CD4-positive, alpha-beta memory T cell (primary cell): ENCODE measurements around the gene HDHD5. TPM values are rescaled to one million over a fixed set of nuclear protein-coding genes. Genes with fewer than 3 reads are reported as not detected.
A peak's percentile ranks its signal among the peaks of the same experiment; 100 is the strongest.

Experiments used
- CTCF ChIA-PET: fragments of 350-600 bp; sonication (Branson Sonifier 250); formaldehyde crosslinking; loops from one replicate; lab custom pipeline; 2021; ENCODE audit warnings: inconsistent platforms; ENCODE audit not compliant: partially characterized antibody; lab: Charles Lee
- POLR2A ChIA-PET: fragments of 350-600 bp; sonication (Branson Sonifier 250); formaldehyde crosslinking; loops from one replicate; lab custom pipeline; 2021; ENCODE audit not compliant: partially characterized antibody; lab: Charles Lee
- DNase-seq, 5 donors: peaks; one replicate each; pipeline versions ENCODE4 v3.0.0 to v3.0.0-alpha.2; 2020 to 2022; ENCODE audit warnings: mixed read lengths in 1 of 5
- H3K27ac ChIP-seq: one replicate; pipeline ENCODE4 v1.7.0; 2013; ENCODE audit warnings: low read depth, low read length
- H3K27me3 ChIP-seq: 2 replicates; pipeline ENCODE4 v1.7.0; 2013; ENCODE audit warnings: mild to moderate bottlenecking, low read length, moderate library complexity; ENCODE audit not compliant: insufficient read depth
- H3K36me3 ChIP-seq: 2 replicates; pipeline ENCODE4 v1.7.0; 2013; ENCODE audit warnings: mild to moderate bottlenecking, low read length, moderate library complexity; ENCODE audit not compliant: insufficient read depth
- H3K4me1 ChIP-seq: 2 replicates; pipeline ENCODE4 v1.7.0; 2013; ENCODE audit warnings: mild to moderate bottlenecking, low read length, moderate library complexity; ENCODE audit not compliant: insufficient read depth
- H3K4me3 ChIP-seq, 2 donors: one replicate each; pipeline ENCODE4 v1.7.0; 2013; ENCODE audit warnings: low read length in 2 of 2, mild to moderate bottlenecking in 1 of 2
- H3K9me3 ChIP-seq, 2 donors: one replicate each; pipeline ENCODE4 v1.7.0; 2013; ENCODE audit warnings: low read length in 2 of 2, control low read depth in 1 of 2; ENCODE audit not compliant: control insufficient read depth in 1 of 2
- H3K27ac Mint-ChIP-seq, 7 donors: one replicate each; pipeline ENCODE4 v1.8.0; 2020 to 2021; ENCODE audit warnings: mixed read lengths in 7 of 7, mild to moderate bottlenecking in 6 of 7, inconsistent platforms in 3 of 7, moderate library complexity in 3 of 7
- H3K27me3 Mint-ChIP-seq, 2 donors: one replicate each; pipeline ENCODE4 v1.8.0; 2020 to 2021; ENCODE audit warnings: mixed read lengths in 2 of 2
- H3K36me3 Mint-ChIP-seq, 2 donors: one replicate each; pipeline ENCODE4 v1.8.0; 2020 to 2021; ENCODE audit warnings: mixed read lengths in 2 of 2, inconsistent platforms in 1 of 2, mild to moderate bottlenecking in 1 of 2
- H3K4me1 Mint-ChIP-seq, 4 donors: one replicate each; pipeline ENCODE4 v1.8.0; 2020 to 2021; ENCODE audit warnings: mixed read lengths in 4 of 4, mild to moderate bottlenecking in 1 of 4
- H3K4me3 Mint-ChIP-seq, 8 donors: one replicate each; pipeline ENCODE4 v1.8.0; 2020 to 2021; ENCODE audit warnings: mixed read lengths in 8 of 8, mild to moderate bottlenecking in 7 of 8, moderate library complexity in 6 of 8, inconsistent platforms in 3 of 8
- H3K9me3 Mint-ChIP-seq, 8 donors: one replicate each; pipeline ENCODE4 v1.8.0; 2020 to 2021; ENCODE audit warnings: mixed read lengths in 8 of 8, mild to moderate bottlenecking in 5 of 8, inconsistent platforms in 3 of 8, moderate library complexity in 1 of 8
- intact Hi-C: fragments of 100-400 bp; cut with micrococcal nuclease; formaldehyde crosslinking; loops from one replicate; pipeline ENCODE4 v1.15.1; 2023
- polyA plus RNA-seq, 2 donors: library from polyadenylated mRNA; unstranded; fragments of 300-500 nt; fragmentation: Illumina TruSeq; gene quantifications; one replicate each; pipeline ENCODE4 v1.2.3, GENCODE V29; 2021
- total RNA-seq, 2 experiments: library from RNA; stranded (reverse); gene quantifications; one replicate each; pipeline ENCODE4 v1.2.3, GENCODE V29; 2021

HDHD5 gene
- total and polyA plus RNA-seq, 4 experiments from 2014 or later = 23.1 to 86.7 (median 37.4) TPM

GRCh38 chr22:17167486-17167885 lies 8.4 kb upstream of the HDHD5 start:
- Histone ChIP-seq H3K4me3 (no peak overlapping the region), H3K4me1 (peaks cover 5% of the 10 kb centered on the region), H3K27ac (no peak overlapping the region), H3K27me3 (no peaks in the 10 kb centered on the region), H3K36me3 (no peaks in the 10 kb centered on the region), H3K9me3 (no peaks in the 10 kb centered on the region)
- Mint-ChIP-seq H3K27me3 (no peaks in the 10 kb centered on the region), H3K27ac (no peak overlapping the region), H3K36me3 (no peaks in the 10 kb centered on the region), H3K4me3 (peak overlapping the region in 1 of 8 donors; percentile 35), H3K9me3 (no peaks in the 10 kb centered on the region), H3K4me1 (peaks cover 2 to 8% (median 5%) of the 10 kb centered on the region in 4 donors)
- ChIA-PET POLR2A (no interaction called here), CTCF (interaction anchor here (0.6 to 4.5 kb wide), 6 partner anchors 10 to 335 kb away, joined by 3 to 24 read pairs (median 4); no protein-coding TSS in a partner anchor)
- no peak for DNase-seq
- intact Hi-C loops = no loop called here

- Mint-ChIP-seq H3K36me3 (peaks cover 0 to under 1% of the 10 kb centered on the region in 2 donors), H3K27me3 (no peaks in the 10 kb centered on the region), H3K4me1 (peaks cover 5 to 7% (median 7%) of the 10 kb centered on the region in 4 donors), H3K4me3 (no peak overlapping the region), H3K27ac (peak overlapping the region in 1 of 7 donors; percentile 63), H3K9me3 (no peaks in the 10 kb centered on the region)
- ChIA-PET POLR2A (no interaction called here), CTCF (interaction anchor here (1.6 kb wide), 1 partner anchor 7 kb away, joined by 8 read pairs; no protein-coding TSS in a partner anchor)
- H3K27me3 ChIP-seq = no peaks in the 10 kb centered on the region
- no peak overlapping the region for H3K27ac ChIP-seq
- DNase-seq = no peak
- intact Hi-C loops = no loop called here
- no peaks in the 10 kb centered on the region for H3K9me3 ChIP-seq
- peaks cover 7% of the 10 kb centered on the region for H3K4me1 ChIP-seq
- no peaks in the 10 kb centered on the region for H3K36me3 ChIP-seq
- no peak overlapping the region for H3K4me3 ChIP-seq
Observed at GRCh38 chr22:17164392-17165024, 5.4 kb upstream of the HDHD5 start.

GRCh38 chr22:17162731-17163130 lies 3.7 kb upstream of the HDHD5 start:
- Mint-ChIP-seq H3K27me3 (no peaks in the 10 kb centered on the region), H3K27ac (no peak overlapping the region), H3K4me1 (peaks cover 5 to 18% (median 14%) of the 10 kb centered on the region in 4 donors), H3K9me3 (no peaks in the 10 kb centered on the region), H3K4me3 (no peak overlapping the region), H3K36me3 (peaks cover 0 to 1% of the 10 kb centered on the region in 2 donors)
- H3K27ac ChIP-seq = no peak overlapping the region
- H3K4me3 ChIP-seq = no peak overlapping the region
- H3K27me3 ChIP-seq = no peaks in the 10 kb centered on the region
- ChIA-PET POLR2A (interaction anchor here (1.3 to 8.1 kb wide), 2 partner anchors 9 to 75 kb away, joined by 5 to 58 read pairs; no protein-coding TSS in a partner anchor), CTCF (interaction anchor here (1.6 to 3.4 kb wide), 2 partner anchors 9 kb away, joined by 8 to 36 read pairs; no protein-coding TSS in a partner anchor)
- intact Hi-C loops = no loop called here
- H3K9me3 ChIP-seq = no peaks in the 10 kb centered on the region
- no peaks in the 10 kb centered on the region for H3K36me3 ChIP-seq
- DNase-seq = no peak
- peaks cover 17% of the 10 kb centered on the region for H3K4me1 ChIP-seq

GRCh38 chr22:17161991-17162390 lies 2.9 kb upstream of the HDHD5 start:
- no peak for DNase-seq
- H3K27me3 ChIP-seq = no peaks in the 10 kb centered on the region
- H3K36me3 Mint-ChIP-seq = peaks cover 0 to 1% of the 10 kb centered on the region in 2 donors
- no peak overlapping the region for H3K4me3 ChIP-seq
- H3K9me3 ChIP-seq = no peaks in the 10 kb centered on the region
- no peaks in the 10 kb centered on the region for H3K9me3 Mint-ChIP-seq
- H3K27me3 Mint-ChIP-seq = no peaks in the 10 kb centered on the region
- ChIA-PET CTCF (interaction anchor here (3.4 kb wide), 1 partner anchor 10 kb away, joined by 36 read pairs; no protein-coding TSS in a partner anchor), POLR2A (interaction anchor here (0.7 to 8.1 kb wide), 3 partner anchors 10 to 74 kb away, joined by 4 to 58 read pairs (median 5); no protein-coding TSS in a partner anchor)
- intact Hi-C loops = no loop called here
- H3K36me3 ChIP-seq = no peaks in the 10 kb centered on the region
- H3K4me1 Mint-ChIP-seq = peaks cover 8 to 25% (median 17%) of the 10 kb centered on the region in 4 donors
- H3K4me3 Mint-ChIP-seq = no peak overlapping the region
- H3K27ac ChIP-seq = no peak overlapping the region
- H3K4me1 ChIP-seq = peaks cover 24% of the 10 kb centered on the region
- H3K27ac Mint-ChIP-seq = no peak overlapping the region

GRCh38 chr22:17159504-17159951 lies 451 bp upstream of the HDHD5 start:
- Histone ChIP-seq H3K27me3 (no peaks in the 10 kb centered on the region), H3K4me1 (peaks cover 36% of the 10 kb centered on the region), H3K27ac (peak overlapping the region; percentile 46), H3K4me3 (peak overlapping the region; percentile 52 to 81), H3K36me3 (no peaks in the 10 kb centered on the region), H3K9me3 (no peaks in the 10 kb centered on the region)
- Mint-ChIP-seq H3K27me3 (no peaks in the 10 kb centered on the region), H3K36me3 (peaks cover 0 to 6% of the 10 kb centered on the region in 2 donors), H3K4me1 (peaks cover 17 to 47% (median 24%) of the 10 kb centered on the region in 4 donors), H3K4me3 (peak overlapping the region; percentile 82 to 90 (median 88)), H3K9me3 (no peaks in the 10 kb centered on the region), H3K27ac (peak overlapping the region; percentile 72 to 88 (median 85))
- ChIA-PET CTCF (interaction anchor here (1.7 to 3.4 kb wide), 3 partner anchors 13 to 342 kb away, joined by 3 to 36 read pairs (median 5); no protein-coding TSS in a partner anchor), POLR2A (interaction anchor here (0.5 to 8.1 kb wide), 9 partner anchors 13 to 344 kb away, joined by 3 to 58 read pairs (median 4); partner anchors contain the start of gene ADA2)
- intact Hi-C loops = loop anchor here (1.0 to 5.0 kb wide), 4 partner anchors 39 to 343 kb away; partner anchors contain the start of genes ADA2 and IL17RA
- DNase-seq = peak in 1 of 5 donors; percentile 51

- no peaks in the 10 kb centered on the region for H3K9me3 ChIP-seq
- H3K27me3 ChIP-seq = no peaks in the 10 kb centered on the region
- peak overlapping the region; percentile 82 to 89 (median 85) for H3K4me3 Mint-ChIP-seq
- H3K27ac ChIP-seq = peak overlapping the region; percentile 45
- H3K27me3 Mint-ChIP-seq = no peaks in the 10 kb centered on the region
- H3K4me1 Mint-ChIP-seq = peaks cover 18 to 52% (median 24%) of the 10 kb centered on the region in 4 donors
- peaks cover 37% of the 10 kb centered on the region for H3K4me1 ChIP-seq
- H3K36me3 ChIP-seq = no peaks in the 10 kb centered on the region
- DNase-seq = no peak
- intact Hi-C loops = loop anchor here (5.0 kb wide), 2 partner anchors 59 to 344 kb away; partner anchors contain the start of gene ADA2
- H3K27ac Mint-ChIP-seq = peak overlapping the region in 6 of 7 donors; percentile 23 to 83 (median 70)
- ChIA-PET CTCF (interaction anchor here (0.7 to 3.2 kb wide), 7 partner anchors 14 to 343 kb away, joined by 3 to 25 read pairs (median 4); no protein-coding TSS in a partner anchor), POLR2A (interaction anchor here (0.7 to 8.1 kb wide), 11 partner anchors 9 to 74 kb away, joined by 3 to 58 read pairs (median 5); partner anchors contain the start of gene ADA2)
- H3K4me3 ChIP-seq = peak overlapping the region; percentile 47 to 81
- no peaks in the 10 kb centered on the region for H3K9me3 Mint-ChIP-seq
- H3K36me3 Mint-ChIP-seq = peaks cover 0 to 6% of the 10 kb centered on the region in 2 donors
Observed at GRCh38 chr22:17158176-17158567, 905 bp downstream of the HDHD5 start.
